HG03460 (cell line): Measurements from ENCODE around the gene NUMB.

Experiments
- ATAC-seq: cut with Tn5 transposase; IDR thresholded peaks from one replicate; pipeline ENCODE4 v1.9.1; 2021; ENCODE audit not compliant: unreplicated experiment

The NUMB gene

DNA sequence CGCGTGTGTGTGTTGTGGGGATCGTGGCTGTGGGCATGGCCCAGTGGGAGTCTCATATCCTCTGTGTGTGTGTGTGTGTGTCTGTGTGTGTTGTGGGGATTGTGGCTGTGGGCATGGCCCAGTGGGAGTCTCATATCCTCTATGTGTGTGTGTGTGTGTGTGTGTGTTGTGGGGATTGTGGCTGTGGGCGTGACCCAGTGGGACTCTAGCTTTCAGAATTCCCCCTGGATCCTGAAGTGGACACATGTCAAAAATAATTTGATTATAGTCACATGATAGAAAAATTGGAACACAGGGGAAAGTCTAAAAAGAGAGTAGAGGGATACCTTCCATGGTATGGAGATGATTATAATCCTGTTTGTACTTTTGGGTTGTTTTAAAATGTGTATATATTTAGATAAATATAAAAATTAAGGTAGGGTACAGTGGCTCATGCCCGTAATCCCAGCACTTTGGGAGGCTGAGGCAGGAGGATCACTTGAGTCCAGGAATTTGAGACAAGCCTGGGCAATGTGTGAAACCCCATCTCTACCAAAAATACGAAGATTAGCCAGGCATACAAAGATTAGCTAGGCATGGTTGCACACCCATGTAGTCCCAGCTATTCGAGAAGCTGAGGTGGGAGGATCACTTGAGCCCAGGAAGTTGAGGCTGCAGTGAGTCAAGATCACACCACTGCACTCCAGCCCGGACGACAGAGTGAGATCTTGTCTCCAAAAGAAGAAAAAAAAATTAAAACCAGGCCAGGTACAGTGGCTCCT lies 210.1 kb downstream of the NUMB start:
- peak; percentile 37 for ATAC-seq

DNA sequence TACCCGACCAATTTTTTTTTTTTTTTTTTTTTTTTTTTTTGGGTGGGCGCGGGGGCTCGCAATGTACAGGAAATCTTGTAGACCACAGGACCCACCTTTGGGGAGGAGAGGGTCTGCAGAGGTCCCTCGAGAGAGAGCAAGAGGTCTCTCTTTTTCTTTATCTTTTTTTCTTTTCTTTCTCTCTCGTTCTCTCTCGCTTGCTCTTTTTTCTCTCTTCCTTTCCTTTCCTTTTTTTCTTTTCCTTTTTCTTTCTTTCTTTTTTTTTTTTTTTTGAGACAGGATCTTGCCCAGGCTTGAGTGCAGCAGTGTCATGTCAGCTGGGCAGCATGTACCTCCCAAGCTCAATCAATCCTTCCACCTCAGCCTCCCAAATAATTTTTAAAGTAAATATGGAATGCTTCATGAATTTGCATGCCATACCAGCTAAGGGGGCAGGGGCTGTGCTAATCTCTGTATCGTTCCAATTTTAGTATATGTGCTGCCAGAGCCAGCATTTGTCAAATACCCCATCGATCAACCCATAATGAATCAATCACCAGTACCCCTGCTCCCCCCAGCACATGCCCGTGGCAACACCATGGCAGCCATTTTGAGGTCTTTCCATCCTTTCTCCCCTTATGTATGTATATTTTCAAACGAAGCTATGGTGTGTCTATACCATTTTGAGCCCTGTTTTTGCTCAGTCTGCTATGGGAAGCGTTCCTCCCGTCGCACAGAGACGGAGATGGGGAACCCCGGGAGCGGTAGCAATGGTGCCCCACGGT lies 211.8 kb downstream of the NUMB start:
- ATAC-seq = no peak

DNA sequence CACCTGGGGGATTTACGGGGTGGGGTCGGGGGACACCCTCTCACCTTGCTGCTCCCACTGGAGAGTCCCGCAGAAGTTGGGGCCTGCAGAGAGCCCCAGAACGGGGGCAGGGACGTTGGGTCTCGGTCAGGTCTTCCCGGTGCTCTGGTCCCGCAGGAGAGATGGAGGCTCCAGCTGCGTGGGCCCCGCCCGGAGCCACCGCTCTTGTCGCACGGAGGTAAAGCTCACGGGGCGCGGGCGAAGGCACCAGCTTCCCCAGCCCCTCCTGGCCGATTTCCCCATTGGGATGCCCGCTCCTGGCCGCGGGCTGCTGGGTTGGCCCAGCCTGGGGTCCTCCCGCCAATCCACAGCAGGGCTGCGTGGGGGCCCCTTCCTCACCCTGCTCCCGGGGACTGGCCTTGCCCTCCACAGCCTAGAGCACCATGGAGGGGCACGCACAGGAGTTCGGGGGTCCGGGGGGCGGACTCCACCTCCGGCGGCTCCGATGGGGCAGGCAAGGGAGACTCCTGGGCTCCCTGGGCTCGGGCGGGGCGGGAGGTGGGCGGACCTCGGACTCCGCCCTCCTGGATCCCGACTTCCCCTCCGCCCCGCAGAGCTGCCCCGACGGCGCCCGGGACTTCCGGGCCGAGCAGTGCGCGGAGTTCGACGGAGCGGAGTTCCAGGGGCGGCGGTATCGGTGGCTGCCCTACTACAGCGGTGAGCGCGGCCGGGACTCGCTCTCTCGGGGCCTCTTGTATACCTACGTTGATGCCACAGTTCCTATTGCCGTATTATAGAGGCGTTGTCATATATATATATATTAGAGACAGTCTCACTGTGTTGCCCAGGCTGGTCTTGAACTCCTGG lies 212.6 kb downstream of the NUMB start:
- ATAC-seq = no peak

DNA sequence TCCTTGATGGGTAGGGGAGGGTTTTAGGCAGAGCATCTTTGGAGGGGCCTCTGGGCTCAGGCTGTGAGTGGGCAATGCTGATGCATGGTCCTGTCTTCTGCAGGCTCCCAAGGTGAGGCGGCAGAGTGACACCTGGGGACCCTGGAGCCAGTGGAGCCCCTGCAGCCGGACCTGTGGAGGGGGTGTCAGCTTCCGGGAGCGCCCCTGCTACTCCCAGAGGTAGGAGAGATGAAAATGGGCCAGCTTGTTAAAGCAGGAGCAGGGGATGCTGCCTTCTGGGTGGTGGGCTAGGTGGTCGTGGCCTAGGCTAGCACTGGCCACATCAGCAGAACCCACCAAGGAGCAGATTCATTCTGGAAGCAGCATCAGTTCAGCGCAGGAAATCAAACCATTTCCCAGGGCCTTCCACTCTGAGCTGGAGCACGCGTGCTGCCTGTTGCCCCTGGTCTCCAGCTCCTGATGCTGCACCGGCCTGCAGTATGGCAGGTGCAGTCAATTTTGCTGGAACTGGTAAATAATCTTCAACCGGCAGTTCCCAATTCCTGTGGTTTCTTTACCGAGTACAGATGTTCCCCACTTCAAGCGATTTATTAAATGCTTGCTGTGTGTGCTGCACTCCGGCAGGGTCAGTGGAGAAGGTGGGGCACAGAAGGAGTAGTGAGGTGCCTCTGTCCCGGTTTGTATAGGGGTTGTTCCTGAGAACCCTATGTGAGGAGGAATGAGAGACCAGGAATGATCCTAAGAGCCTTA lies 213.6 kb downstream of the NUMB start:
- ATAC-seq = no peak

DNA sequence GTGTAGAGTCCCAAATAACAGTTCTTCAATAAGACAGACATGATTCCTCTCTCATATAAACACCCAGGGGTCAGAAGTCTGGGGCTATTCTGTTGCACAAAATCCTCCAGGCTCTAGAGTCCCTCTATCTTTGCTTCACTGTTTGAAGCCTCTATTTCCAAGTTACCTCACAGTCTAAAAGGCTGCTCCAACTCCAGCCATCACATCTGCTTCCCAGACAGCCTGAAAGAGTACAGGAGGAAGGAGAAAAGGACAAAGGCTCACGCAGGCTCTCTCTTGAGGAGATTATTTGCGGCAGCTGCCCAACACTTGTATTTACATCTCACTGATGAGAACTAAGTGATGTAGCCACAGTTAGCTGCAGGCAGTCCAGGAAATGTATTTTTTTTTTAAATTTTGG lies 214.6 kb downstream of the NUMB start:
- no peak for ATAC-seq

DNA sequence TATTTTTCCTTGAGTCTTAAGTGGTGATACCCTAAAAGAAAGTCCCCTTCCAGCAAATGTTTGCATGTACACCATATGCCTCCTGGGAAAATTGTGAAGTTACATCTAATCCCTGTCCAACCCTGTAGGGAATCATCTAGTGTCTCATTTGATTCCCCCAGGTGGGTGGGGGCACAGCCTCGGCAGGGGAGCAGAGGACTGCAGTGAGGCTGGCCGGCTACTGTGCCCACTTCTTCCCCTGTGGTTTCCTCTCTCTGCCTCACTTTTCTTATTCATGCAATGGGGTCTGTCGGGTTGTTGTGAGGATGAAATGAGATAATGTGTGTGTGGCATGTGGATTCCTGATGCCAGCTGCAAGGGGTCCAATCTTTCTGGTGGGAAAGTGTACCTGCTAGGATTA lies 215.0 kb downstream of the NUMB start:
- no peak for ATAC-seq

DNA sequence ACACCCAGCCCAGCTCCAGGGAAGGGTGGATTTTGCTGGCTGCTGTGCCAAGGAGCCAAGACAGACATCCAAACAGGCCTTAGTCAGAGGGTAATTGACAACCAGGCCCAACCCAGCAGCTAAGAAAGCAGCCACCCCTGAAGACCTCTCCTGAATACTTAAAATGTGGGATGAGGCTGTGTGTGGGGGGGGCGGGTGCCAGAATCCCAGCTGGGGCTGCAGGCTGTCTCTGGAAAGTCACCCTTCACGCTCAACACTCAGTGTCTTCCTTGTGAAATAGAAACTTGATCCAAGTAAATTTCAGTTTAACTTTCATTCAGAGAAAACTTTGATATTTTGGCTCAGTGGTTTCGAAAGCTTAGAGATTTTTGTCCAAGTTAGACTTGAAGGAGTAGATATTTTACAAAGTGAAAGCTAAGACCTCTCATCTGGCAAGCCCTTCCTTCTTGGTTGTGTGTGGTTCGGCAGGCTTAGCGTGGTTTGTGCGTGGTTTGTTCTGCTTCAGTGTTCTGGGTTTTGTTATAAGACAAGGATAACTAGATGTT lies 215.9 kb downstream of the NUMB start:
- no peak for ATAC-seq

DNA sequence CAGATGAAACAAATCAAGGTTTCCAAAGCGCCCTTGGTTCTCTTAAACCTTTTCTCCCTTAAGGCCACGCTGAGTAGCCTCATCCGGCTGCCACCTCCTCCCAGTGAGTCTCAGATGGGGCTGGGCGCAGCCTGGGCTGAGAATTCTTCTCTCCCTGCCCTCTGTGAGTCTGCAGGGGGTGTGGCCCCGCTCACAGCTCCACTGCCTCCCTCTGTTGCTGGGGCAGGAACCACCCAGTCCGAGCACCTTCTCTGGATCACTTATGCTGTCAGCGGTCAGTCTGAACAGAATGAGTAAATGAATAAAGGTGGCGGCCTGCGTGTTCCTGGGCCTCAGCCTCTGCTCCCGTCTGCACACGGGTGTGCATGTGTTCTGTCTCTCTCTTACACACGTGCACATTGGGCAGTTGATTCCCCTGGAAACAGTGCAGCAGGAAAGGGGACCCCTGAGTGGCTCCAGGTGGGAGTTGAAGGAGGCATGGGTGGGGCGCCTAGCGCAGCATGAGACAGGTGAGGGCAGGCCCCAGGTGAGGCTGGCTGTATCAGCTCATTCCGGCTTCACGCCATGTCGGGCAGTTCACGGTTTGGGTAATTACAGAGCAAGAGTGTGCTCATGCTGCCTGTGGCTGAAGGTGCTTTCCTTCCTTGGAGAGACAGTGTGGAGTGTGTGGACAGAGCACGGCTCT lies 216.7 kb downstream of the NUMB start:
- no peak for ATAC-seq

DNA sequence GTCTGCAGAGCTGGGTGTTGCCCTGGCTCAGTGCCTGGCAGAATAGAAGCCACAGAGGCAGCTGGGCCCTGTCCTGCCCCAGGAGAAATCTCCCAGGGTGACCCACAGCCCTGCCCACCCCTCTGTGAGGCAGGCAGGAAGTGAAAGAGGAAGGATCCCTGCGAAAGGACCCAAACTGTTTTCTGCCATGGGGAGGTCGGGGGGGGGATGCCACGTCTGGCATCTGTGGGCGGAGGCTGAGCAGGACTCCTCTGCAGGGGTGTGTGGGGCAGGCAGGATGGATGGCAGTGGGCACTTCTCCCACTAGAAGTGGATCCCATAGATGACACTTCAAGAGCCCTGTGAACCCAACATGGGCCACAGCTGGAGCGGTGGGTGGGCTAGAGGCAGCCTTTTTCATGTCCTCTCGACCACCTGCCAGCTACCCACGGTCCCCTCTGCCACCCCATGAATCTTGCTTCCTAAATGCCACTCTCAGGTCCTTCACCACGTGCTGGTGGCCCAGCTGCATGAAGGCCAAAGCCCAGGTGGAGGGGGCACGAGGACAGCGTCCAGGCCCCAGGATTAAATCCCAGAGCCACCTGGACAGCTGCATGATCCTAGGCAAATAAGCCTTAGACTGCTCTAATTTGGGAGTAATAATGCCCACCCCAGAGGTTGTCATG lies 217.4 kb downstream of the NUMB start:
- ATAC-seq = no peak

DNA sequence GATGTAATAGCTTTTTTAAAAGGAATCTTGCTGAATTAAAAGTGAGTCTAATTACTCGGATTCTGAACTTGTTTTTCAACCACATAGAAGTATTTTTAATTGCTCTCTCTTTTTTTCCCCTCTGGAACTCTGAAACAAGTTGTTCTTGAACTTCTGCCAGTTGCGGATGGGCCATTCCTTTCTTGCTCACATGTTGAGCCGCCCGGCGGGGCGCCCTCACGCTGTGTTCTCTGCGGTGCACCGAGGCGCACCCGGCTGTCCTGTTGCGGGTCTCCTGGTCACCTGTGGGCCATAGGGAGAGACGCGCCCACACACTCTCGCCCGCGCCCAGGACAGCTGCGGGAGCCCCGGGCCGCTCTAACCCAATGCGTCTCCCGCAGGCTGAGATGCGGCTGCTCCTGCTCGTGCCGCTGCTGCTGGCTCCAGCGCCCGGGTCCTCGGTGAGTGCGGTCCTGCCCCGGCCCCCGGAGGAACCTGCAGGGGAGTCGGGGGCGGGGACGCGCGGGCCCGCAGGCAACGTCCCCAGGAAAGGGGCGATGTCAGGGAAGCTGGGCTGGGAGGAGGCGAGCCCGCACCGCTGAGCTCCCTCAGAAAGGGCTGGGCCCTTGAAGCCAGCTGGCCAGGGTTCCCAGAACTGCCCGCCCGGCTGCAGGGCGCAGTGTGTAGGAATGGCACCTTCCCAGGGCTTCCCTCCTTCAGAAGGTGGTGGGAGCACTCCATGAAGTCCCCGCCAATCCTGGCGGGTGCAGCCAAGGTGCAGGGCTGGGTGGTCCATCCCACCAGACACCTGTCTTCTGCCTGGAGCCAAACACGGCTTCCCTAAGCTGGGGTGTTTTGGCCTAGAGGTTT lies 218.7 kb downstream of the NUMB start:
- ATAC-seq = no peak

DNA sequence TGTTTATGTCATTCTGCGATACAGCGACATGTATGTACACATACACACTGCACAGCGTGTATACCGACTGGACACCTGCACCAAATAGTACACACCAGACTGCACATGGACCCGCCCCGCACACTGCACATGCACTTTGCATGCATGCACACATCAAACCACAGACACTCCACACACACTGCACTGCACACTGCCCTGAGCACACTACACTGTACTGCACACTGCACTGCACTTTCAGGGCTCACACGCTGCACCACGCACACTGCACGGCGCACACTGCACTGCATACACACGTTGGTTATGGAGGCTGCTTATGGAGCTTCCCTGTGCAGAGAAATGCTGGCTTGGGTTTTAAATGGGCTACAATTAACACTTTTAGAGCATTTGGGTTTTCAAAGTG lies 219.4 kb downstream of the NUMB start:
- ATAC-seq = no peak

DNA sequence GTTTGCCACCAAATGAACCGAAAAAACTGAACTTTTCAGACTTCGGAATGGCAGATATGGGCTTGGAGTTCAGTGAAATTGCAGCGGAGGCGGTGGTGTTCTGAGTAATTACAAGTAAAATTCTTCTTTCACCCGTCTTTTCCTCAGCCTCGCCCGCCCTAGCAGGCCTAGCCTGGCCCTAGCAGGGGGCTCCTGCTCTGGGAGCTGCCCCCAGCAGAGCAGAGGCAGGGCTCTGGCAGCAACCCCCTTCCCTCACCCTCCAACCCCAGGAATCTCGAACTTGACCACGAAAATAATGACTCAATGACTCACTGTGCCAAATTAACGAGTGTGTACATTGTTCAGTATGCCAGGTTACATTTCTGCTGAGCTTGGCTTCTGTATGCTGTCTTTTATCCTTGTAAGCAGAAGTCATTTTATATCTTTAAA lies 219.9 kb downstream of the NUMB start:
- ATAC-seq = no peak

DNA sequence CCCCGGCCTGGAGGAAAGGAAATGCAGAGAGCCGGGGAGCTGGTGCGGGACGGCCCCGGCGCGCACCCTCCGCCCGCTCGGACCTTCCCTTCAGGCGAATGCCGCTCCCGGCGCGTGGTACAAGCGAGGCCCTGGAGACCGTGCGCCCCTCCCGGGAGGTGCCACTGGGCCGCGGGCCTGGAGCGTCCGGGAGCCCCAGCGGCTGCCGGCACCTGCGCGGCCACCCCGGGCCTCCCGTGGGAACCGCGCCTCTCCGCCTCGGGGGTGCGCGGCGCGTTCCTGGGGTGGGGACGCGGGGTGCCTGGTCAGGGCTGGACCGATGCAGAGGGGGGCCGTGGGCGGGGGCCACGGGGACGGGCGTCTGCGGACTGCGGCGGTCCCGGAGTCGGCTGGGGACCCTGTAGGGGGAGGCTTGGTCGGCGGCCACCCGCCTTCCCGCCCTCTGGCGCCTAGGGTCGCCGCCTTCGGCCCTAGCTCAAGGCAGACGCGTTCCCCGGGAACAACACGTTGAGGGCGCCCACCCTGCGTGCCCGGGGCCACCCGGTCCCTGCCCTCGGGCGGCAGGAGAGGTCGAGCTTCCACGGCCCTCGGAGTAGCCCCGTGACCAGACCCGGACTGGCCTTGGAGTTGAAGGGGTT lies 220.4 kb downstream of the NUMB start:
- no peak for ATAC-seq

DNA sequence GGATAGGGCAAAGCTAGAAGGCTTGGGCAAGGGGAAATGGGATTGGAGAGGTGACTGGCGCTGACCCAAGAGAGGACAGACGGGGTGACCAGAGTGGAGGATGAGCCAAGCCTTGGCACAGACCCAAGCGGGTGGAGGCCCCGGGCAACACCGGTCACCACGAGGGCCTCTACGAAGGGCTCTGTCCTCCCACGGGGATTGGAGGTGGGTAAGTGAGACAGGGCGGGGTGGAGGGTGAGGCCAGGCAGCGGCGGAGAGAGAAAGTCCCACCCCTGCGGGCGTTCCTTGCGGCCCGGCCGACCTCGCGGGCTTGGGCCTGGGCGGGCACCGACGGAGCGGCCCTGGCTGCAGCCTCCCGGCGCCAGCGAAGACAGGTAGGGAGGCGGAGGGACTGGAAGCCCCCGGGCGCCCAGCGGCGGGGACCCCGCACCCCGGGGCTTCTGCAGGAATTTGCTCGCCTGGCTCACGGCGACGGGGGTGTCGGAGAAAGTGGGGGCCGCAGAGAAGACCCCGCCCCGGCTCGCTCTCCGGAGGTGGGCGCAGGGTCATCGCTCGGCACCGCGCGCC lies 221.0 kb downstream of the NUMB start, which contains the start of gene PAPLN:
PAPLN (plus strand) TSS at position 288 of the 567 bp plus-strand sequence. CDS start 2,273 bp downstream, outside the sequence.
- ATAC-seq = no peak

DNA sequence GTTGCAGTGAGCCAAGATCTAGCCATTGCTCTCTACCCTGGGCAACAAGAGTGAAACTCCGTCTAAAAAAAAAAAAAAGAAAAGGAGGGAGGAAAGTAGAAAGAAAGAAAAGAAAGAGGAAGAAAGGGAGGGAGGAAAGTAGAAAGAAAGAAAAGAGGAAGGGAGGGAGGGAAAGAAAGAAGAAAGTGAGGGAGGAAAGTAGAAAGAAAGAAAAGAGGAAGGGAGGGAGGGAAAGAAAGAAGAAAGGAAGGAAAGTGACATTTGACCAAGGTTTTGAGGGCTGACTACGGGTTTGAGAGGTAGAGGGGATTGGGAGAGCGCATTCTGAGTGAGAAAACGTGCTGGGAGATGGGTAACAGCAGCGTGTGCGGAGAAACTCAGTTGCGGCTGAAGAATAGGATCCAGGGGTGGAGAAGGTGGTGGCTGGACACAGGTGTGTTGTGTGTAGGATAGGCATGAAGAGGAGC lies 221.6 kb downstream of the NUMB start:
- no peak for ATAC-seq

DNA sequence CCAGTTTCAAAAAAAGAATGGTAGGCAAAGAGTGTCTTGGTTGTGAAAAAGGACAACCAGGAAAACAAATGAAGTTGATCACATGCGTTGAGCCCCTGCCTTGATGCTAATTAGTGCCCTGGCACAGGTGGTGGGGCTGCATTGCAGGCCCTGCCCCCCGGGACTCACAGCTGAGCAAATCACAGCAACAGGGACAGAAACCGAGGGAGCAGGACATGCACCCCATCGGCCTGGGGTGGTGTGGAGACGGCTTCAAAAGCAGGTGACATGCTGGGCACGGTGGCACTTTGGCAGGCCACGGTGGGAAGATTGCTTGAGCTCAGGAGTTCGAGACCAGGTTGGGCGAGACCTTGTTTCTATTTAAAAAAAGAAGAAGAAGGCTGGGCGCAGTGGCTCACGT lies 222.2 kb downstream of the NUMB start:
- no peak for ATAC-seq

DNA sequence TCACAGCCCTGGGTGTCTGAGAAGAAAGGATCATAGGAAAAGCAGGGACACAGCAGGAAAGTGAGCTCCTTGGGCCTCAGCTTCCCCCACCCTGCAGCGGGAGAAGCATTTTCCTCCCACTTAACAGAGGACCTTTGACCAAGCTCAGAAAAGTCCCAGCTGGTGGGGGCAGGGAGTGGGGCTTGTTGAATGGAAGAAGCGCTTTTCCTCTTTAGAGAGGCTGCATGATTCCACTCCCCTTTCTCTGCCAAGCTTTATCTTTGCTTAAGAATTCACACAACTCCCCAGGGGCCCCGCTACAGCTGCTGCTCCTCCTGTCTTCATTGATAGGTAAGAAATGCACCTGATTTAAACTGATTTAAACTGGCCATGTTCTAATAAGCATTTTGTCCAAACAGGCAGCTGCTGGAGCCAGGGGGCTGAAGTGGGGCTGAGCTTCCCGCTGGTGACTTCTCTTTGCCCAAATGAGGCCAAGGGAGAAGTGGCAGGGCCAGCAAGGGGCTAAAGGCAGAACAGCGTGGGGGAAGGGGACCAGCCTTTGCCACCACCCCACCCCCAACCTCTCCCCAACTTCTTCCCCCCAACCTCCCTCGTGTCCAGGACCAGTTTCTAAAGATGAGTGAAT lies 222.7 kb downstream of the NUMB start:
- no peak for ATAC-seq
